ENCODE measurements around the gene MMP15.

DNA sequence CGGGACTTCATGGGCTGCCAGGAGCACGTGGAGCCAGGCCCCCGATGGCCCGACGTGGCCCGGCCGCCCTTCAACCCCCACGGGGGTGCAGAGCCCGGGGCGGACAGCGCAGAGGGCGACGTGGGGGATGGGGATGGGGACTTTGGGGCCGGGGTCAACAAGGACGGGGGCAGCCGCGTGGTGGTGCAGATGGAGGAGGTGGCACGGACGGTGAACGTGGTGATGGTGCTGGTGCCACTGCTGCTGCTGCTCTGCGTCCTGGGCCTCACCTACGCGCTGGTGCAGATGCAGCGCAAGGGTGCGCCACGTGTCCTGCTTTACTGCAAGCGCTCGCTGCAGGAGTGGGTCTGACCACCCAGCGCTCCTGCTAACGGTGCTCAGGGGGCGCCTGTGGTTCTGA lies 19.5 kb downstream of the MMP15 start:
- TF ChIP-seq, protein P1, sequence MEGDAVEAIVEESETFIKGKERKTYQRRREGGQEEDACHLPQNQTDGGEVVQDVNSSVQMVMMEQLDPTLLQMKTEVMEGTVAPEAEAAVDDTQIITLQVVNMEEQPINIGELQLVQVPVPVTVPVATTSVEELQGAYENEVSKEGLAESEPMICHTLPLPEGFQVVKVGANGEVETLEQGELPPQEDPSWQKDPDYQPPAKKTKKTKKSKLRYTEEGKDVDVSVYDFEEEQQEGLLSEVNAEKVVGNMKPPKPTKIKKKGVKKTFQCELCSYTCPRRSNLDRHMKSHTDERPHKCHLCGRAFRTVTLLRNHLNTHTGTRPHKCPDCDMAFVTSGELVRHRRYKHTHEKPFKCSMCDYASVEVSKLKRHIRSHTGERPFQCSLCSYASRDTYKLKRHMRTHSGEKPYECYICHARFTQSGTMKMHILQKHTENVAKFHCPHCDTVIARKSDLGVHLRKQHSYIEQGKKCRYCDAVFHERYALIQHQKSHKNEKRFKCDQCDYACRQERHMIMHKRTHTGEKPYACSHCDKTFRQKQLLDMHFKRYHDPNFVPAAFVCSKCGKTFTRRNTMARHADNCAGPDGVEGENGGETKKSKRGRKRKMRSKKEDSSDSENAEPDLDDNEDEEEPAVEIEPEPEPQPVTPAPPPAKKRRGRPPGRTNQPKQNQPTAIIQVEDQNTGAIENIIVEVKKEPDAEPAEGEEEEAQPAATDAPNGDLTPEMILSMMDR (IDR thresholded peaks at IDR 0.05): no peak
- no peak for TF ChIP-seq POLR2A (IDR thresholded peaks at IDR 0.05)
